Hippocampal formation (tissue), 2 donors: ENCODE measurements around the gene QRFPR.
A peak's percentile ranks its signal among the peaks of the same experiment; 100 is the strongest.
"Not testable (repeated sequence)": the region's sequence is repeated elsewhere in the genome, so short reads cannot be mapped to it uniquely, and the experiment has no call there.

ENCODE experiments used
- DNase-seq, 2 donors: peaks; one replicate each; lab custom pipeline; 2025; lab: John Stamatoyannopoulos, UW

QRFPR gene

DNA sequence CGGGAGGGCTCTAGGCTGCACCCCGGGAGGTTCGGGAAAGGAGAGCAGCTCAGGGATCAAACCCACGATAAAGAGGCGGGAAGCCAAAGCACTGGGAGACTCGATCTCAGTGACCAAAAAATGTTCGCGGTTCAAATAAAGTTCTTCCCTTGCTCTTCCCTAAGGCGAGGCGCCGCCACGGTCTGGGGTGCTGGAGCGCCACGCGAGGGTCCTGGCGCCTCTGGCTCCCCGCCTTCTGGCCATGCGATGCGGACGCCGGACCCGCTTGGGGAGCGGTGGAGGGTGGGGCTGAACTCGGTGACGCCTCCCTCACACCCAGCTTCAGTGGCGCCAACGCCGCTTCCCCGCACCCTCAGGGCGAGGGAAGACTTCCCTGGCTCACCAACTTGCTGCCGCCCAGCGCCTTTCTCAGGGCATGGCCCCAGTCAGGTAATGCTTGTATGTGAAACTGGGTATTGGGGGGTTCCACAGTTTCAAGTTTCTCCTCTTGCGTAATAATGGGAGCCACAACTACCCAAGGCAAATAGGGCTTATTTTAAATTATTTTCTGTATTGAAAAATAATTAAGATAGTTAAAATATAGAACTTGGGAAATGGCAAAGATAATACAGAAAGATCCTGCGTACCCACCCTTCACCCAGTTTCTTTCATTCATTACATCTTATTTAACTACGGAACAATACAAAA is at the start of gene QRFPR:
Gene QRFPR, minus strand, starts transcription at position 243 of the 687 bp plus-strand sequence. CDS start 371 bp downstream, outside the sequence.
- DNase-seq, result no peak

DNA sequence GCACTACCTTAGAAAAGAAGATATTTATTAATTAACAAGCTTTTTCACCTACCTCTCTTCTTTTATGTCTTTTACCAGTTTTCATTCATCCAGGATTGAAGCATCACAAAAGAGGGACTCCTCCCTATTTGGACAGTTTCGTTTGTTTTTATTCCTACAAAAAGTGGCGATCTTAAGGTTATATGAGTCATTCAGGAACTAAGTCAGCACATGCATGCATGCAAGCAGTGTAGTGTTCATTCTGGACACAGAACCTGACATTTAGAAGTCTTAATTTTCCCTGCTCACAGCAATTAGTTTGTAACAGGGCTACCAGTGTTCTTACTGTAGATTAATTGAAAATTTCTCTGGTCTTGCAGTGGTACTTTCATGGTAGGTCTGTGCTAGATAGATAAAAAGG is 47.9 kb upstream of the QRFPR start:
- no peak for DNase-seq

DNA sequence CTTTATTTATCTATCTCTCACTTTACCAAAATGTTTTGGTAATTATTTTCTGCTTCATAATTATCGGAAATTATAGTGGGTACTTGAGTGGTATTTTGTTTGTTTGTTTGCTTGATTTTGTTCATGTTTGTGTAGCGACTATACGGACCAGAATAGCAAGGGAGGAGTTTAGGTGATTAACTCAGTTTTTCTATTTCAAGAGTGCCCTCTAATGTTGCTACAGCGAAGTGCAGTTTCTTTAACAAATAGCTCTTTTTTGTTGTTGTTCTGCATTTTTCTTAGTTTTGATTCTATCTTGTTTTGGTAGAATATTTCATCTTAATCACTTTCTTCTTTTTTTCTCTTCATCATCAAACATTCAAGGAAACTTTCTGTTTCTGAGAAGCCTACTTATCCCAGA is 40.8 kb upstream of the QRFPR start:
- DNase-seq, result no peak

DNA sequence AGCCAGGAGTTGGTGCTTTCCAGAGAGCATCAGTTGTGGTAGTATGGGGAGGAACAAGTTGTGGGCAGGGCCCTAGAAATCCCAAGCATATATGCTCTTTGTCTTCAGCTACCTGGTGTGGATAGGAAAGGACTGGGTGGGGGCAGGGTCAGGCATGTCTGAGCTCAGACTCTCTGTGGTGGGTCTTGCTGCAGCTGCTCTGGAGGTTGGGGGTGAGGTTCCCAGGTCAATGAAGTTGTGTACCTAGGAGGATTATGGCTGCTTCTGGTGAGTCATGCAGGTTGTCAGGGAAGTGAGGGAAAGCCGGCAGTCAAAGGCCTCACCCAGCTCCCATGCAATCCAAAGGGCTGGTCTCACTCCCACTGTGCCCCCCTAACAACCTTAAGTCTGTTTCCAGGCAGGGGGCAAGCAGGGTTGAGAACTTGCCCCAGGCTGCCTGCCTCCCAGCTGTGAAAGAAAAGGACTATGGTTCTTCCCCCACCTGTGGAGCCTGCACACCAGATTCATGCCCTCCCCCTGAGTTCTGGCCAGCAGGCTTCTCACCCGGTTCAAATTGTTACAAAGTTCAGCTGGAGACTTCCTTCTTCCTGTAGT is 30.4 kb upstream of the QRFPR start:
- DNase-seq, result no peak

DNA sequence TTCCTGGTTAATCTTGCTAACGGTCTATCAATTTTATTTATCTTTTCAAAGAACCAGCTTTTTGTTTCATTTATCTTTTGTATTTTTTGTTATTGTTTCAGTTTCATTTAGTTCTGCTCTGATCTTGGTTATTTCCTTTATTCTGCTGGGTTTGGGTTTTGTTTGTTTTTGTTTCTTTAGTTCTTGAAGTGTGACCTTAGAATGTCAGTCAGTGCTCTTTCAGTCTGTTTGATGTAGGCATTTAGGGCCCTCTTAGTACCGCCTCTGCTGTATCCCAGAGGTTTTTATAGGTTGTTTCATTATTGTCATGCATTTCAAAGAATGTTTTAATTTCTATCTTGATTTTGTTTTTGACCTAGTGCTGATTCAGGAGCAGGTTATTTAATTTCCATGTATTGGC is 27.7 kb upstream of the QRFPR start:
- not testable (repeated sequence) for DNase-seq

DNA sequence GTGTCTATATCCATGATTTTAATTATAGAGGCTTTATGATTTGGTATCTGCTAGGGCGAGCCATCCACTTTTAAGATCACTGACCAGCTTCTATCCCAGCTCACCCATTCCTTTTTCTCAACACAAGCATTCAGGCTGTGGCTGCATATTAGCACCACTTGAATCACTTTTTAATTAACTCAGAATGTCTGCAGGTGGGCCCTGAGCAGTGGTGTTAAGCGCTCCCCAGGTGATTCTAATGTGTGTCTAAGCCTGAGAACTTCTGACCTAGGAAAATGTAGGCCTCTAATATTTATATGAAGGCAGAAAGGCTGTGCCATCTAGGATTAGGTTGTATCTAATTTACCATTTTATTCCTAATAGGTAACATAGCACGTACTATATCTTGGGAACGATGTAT is 19.8 kb upstream of the QRFPR start:
- no peak for DNase-seq

DNA sequence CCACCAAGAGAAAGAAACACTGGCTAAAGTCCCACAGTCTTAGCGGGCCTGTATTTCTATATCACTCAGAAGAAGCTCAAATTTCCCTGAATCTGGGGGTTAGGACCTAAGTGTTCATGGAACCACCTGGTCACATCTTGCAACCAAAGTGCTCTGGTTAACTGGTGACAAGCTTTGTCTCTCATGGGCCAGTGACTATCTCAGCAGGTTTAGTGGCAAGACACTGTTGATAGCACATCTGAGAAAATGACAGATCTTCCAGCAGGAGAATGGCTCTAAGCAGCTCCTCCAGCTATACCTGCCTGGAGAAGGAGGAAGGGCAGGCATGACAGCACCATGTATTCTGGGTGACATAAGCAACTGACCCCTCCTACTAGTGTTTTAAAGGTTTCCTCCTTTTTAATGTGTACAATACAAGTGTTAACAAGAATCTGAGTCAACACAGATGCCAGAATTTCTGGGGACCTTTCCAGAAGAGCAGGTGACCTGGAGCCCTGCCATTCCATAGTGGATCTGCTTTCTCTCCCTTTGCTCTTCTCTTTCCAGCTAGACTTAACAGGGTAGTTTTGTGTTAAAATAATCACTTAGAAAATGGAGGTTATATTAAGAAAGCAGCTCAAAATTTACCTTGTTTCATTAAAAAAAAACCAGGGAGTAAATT is 17.3 kb upstream of the QRFPR start:
- DNase-seq, result no peak

DNA sequence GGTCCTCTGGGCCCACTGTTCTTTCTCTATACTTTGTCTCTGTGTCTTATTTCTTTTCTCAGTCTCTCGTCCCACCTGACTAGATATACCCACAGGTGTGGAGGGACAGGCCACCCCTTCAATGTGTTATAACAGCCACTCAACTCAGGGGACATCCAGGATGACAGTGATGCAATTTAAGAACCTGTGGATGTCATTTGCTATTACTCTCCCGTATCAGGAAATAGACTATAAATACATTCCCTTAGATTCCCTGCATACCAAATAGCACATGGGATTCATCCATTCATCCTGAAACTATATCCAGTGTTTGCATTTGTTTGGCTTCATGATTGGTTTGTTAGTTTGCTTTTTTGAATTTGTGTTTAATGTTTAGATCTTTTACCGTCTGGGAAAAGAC is 16.6 kb upstream of the QRFPR start:
- DNase-seq, result no peak

DNA sequence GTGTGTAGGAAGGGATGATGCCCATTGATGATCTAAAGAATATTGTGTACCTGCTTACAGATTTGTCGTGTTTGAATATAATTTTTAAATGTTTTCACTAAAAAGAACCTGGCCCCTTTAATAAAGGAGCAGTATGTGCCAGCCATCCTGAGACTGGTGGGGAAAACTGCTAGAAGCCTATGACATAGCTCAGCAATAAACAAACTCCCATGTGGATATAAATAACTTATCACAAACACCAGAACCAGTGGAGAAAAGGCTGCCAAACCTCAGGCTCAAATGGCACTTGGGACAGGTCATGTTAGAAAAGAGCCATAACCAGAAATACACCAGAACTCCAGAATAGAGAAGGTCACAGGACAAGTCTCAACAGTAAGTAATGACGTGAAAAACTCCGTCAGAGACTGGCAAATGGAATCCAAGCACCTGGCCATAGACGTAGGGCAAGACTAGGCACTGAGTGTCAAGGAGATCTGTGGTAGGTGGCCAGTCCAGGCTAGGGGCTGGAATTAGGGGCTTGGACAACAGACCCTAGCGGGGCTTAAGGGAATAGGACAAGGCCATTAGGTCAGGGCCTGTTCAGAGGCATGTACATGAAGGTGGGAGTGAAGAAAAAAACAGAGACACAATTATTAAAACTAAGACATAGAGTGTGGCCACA is 11.7 kb upstream of the QRFPR start:
- DNase-seq, result no peak

DNA sequence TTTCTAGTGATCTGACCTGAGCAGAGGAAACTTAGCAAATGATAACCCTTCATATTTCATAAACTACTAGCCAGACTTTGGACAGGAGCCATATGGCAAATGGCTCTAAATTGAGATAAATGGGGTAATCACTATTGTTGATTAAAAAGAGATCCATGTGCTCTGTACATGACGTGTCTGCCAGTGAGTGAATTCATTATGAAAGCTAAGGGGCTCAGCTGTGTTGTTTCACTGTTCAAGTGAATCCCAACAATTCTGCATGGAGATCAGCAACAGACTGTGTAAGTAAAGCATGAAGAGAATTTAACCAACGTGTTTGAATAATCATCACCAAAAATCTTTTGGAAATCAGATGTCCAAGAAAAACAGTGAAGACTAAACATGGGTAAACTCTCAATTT is 9.5 kb upstream of the QRFPR start:
- no peak for DNase-seq

DNA sequence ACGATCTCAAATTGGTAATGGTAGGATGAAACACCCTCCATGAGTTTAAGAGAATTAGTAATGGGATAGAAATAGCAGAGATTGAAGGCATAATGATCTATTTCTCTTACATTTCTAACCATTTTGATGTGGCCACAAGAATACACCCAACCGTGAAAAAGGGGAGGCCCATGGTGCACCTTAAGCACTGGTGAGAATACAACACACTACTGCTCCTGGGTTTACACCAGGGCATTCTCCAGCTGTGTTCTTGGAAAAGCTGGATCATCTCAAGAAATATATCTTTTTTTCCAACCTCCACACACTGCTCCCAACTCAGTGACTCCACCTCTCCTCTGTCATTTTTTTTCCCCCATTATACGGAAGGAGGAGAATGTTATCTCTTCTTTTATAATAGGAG is 1.5 kb downstream of the QRFPR start:
- DNase-seq, result no peak

DNA sequence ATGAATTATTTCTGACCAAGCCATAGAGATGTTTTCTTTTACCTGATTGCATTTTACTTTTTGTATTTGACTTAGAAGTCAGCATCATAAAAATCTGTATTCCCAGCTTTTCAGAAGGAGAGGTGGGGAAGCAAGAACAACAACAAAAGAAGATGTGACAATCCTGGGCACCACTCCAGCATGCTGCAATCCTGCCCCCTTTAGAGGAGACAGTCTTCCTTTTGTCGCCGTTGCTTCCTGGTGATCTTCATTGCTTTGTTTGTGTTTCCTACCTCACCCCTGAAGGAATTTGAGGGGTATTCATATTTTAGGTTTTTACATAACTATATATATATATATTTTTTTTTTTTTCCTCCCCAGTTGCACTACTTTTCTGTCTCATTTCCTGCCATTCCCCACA is 3.7 kb downstream of the QRFPR start:
- no peak for DNase-seq

DNA sequence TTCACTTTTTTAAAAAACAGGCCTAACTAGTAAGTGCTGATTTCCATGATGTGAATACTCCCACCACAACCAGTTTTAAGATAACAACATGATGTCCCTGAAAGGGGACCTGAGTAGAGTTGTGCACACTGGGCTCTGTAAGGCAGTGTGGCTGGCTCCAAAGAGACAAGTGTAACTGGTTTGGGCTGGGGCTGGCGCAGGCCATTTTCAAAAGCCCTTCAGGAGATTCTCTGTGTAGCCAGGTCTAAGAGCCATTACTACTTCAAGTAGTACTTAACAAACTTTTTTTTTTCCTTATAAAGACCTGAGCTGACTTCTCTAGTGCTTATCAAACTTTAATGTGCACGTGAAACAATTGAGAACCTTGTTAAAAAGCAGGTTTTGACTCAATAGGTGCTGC is 4.3 kb downstream of the QRFPR start:
- no peak for DNase-seq

DNA sequence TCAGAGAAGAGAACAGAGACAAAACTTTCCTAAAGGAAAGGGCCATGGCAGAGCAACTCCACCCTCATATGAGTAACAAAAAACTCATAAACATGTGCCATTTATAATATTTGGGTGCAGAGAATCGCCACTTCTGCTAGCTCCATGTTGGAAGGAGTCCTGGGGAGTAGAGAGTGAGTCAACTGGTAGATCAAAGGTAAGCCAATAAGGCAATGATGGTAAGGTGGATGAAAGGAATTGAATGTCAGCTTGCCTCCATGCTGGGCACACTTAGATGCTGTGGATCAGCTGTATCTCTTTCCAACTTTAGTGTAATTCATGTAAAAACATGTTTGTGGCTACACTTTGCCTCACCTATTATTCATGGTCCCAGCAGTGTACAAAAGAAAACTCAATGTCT is 4.7 kb downstream of the QRFPR start:
- no peak for DNase-seq

DNA sequence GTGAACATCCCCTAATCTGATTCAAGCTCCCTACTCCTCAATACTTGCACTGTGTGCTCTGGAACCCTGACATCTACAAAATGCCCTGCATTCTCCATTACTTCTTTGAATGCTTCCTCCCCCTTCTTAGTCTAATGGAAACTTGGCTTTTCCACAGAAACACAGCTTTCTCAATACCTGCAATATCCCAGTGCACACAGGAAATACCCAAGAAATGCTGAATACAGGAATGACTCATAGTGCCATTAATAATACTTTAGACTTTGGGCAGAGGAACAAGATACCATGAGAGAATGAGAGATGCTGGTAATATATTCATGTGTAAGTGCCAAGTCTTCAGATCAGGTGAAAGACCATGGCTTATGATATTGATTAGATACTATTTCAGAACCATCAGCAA is 5.6 kb downstream of the QRFPR start:
- DNase-seq, result no peak

DNA sequence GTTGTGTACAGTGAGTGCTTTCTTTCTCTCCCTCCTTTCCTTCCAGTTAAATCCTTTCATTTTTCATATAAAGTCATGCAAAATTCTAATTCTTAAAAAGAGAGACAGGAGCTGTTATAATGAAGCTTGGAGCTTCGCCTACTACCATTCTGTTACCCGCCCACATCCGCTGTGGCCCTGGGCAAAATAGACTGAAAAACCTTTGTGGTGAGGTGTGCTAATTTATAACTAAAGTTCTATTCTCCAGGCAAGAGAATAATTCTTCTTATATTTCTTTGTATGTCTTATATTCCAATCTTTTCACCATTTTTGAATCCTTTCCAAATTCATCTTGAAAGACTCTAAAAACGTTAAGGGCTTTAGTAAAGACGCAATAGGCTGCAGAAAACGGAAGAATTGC is 7.0 kb downstream of the QRFPR start:
- no peak for DNase-seq

DNA sequence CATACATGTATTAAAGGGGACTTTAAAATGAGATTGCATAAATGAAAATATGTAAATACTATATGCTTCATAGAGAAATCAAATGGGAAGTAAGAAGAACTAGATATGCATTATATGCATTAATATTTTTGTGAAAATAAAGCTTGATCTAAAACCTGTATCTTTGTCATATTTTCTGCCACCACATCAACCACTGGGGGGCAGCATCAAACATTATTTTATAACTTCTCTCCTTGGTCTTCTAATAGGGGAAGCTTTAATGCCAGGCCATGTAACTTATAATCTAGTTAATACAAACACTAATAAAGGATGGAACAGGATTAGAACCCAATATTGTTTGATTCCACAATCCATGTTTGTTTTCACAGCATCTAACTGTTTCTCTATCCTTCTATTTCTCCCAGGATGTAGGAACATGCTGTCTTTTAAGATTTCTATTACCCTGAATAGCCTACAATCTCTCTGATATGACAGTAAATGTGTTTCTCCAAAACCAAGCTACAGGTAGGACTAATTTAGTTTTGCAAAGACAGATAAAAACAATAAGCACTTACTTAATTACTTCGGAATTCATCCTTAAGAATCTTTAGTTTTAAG is 10.0 kb downstream of the QRFPR start:
- peak in 1 of 2 donors; percentile 36 for DNase-seq

DNA sequence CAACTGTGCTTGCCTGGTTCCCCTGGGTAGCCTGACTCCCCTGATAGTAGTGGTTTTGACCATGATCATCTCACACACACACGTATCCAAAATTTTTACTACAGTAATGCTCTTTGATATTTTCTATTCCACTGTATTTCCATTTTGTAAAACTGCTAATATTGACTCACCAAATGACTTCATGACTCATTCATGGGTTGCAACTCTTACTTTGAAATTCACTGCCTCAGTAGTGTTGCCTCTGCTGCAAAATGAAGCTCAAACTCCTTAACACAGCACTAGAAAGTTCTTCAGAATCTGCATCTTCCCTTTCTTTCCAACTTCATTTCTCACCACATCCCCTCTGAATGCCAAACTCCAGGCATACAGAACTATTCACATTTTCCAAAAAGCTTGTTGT is 20.3 kb downstream of the QRFPR start:
- DNase-seq, result no peak

DNA sequence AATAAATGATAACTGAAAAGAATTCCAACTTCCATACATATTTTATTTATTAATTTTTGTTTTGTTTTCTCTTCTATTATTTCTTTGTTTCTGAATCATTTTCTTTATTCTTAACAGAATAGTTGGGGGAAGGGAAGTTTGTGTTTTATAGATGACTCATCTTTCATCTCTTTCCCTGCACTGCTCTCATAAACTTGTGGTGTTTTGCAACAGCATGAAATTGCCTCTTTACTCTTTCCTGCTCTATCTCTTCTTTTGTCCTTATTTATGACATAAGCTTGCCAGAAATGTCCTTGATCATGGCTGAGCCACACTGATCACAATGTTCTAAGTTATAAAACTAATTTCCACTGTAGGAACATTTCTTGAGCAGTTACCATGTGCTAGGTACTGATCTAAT is 22.3 kb downstream of the QRFPR start:
- DNase-seq, result no peak

DNA sequence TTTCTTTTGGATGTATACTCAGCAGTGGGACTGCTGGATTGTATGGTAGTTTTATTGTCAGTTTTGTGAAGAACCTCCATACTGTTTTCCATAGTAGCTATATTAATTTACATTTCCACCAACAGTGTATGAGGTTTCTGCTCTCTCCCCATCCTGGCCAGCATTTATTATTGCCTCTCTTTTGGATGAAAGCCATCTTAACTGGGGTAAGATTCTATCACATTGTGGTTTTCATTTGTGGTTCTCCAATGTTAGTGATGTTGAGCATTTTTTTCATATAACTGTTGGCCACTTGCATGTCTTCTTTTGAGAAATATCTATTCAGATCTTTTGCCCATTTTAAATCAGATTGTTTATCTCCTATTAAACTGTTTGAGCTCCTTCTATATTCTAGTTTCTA is 27.6 kb downstream of the QRFPR start:
- DNase-seq, result no peak

DNA sequence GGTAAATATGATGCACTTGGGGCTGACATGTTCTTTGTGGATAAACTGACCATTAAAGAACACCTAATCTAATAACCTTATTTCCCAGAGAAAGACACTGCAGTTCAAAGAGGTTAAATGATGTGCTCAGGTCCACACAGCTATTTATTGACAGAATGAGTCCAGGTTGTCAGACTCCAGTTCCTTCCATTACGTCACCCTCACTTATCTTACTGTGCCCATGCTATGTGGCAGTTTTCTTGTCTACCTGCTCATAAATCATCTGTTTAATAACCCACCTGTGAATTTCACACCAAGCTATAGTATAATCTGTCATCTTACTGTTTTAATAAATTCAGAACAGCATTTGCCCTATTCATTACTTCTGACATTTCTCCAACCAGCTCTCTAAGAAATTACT is 36.7 kb downstream of the QRFPR start:
- no peak for DNase-seq

DNA sequence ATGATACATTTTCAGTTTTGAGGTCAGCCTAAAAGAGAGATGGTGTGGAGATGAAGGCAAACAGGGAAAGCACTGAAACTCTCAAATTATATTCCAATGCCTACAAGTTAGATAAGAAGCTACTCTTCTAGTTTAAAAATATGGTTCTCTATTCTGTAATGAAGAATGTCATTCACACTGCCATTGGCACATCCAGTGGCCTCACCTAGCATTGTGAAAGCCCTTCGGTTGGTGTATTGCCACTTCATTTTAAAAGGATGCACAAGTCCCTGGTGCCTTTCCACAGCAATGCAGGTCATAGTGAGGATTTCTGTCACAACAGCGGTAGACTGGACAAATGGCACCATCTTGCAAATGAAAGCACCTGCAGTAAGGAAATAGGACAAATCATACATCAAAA is 40.6 kb downstream of the QRFPR start:
- no peak for DNase-seq

DNA sequence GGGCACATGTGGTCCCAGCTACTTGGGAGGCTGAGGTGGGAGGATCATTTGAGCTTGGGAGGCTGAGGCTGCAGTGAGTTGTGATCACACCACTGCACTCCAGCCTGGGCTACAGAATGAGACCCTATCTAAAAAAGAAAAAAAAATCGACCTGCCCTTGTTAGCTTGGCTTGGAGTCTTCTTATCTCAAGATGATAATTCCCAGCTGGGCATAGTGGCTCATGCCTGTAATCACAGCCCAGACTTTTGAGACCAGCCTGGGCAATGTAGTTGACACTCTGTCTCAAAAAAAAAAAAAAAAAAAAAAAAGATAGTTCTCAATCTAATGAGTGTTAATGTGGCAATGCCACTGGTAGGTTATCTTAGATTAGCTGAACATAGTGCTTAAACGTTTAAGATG is 41.0 kb downstream of the QRFPR start:
- no peak for DNase-seq
